ENCODE measurements around the gene LGALS9. TPM values are rescaled to one million over a fixed set of nuclear protein-coding genes. Genes with fewer than 3 reads are reported as not detected.

The LGALS9 gene
- total and polyA plus RNA-seq, 7 donors = 17.8 to 476 (median 33.2) TPM

DNA sequence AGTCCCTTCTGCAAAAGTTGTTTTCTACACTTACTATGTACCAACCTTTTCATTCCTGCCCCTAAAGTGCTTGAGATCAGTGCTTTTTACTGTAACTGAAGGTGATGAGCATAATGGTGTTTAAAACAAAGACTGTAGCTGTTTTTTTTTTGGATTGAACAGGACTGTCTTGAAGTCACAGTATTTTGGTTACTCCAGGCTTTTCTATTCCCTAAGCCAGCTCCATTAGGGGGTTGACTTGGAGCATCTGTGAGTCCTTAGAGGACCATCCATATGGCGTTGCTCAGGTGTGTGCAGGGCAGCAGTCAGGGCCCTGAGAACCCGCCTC is 29.0 kb upstream of the LGALS9 start:
- peaks cover 8 to 47% (median 19%) of the 10 kb centered on the region in 4 donors for H3K36me3 ChIP-seq
- WGBS, 2 donors = 54 to 76% methylated on average over 2 of the region's 2 CpGs
- H3K9me3 ChIP-seq = no peaks in the 10 kb centered on the region
- no peak for DNase-seq
- peaks cover 0 to 6% (median 2%) of the 10 kb centered on the region in 4 donors for H3K4me1 ChIP-seq
- H3K4me3 ChIP-seq = no peak overlapping the region
- no peaks in the 10 kb centered on the region for H3K27me3 ChIP-seq
- intact Hi-C loops (cut with DNase I) = loop anchor here (1.0 kb wide), 2 partner anchors 249 to 364 kb away; no protein-coding TSS in a partner anchor
- no peak overlapping the region for H3K27ac ChIP-seq
- no peak for TF ChIP-seq EP300 (IDR thresholded peaks at IDR 0.05)
- no peak for TF ChIP-seq POLR2A (IDR thresholded peaks at IDR 0.05)
- TF ChIP-seq POLR2AphosphoS5 (IDR thresholded peaks at IDR 0.05) = no peak

DNA sequence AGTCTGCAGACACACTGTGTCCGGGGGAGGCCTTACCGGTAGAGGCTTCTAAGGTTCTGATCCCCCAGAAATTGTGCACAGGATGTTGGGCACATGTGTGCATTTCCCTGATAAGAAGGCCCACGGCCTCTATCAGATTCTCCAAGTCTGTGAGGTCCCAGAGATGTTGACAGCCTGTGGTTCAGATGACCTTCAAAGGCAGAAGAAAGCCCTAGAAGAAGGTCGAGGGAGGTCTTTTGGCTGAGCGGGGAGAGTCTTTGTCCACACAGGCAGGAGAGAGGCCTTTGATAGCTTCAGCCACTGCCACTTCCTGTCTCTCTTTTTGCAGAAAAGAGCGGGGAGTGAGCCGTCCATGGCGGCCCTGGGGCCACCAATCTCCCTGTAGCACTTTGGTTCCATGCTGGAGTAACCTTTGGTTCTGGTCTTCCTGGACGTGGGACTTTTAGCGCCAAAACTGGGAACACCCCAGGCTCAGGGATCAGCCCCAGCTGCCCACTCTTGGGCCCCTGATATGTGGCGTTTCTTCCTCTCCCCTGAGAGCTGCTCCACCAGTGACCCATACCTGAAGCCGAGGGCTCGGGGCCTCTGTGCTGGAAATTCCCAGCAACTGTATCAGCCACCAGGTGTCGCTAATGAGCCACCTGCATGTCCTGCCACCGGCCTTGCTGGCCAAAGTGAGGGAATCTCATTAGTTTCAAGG is 28.1 kb upstream of the LGALS9 start:
- Histone ChIP-seq H3K36me3 (peaks cover 8 to 52% (median 19%) of the 10 kb centered on the region in 4 donors), H3K4me3 (no peak overlapping the region), H3K4me1 (peaks cover 0 to 5% (median 2%) of the 10 kb centered on the region in 4 donors), H3K27me3 (no peaks in the 10 kb centered on the region), H3K27ac (no peak overlapping the region), H3K9me3 (no peaks in the 10 kb centered on the region)
- WGBS, 2 donors = 46 to 49% methylated on average over 15 of the region's 15 CpGs
- peak; percentile 84 for DNase-seq
- TF ChIP-seq, protein P1, sequence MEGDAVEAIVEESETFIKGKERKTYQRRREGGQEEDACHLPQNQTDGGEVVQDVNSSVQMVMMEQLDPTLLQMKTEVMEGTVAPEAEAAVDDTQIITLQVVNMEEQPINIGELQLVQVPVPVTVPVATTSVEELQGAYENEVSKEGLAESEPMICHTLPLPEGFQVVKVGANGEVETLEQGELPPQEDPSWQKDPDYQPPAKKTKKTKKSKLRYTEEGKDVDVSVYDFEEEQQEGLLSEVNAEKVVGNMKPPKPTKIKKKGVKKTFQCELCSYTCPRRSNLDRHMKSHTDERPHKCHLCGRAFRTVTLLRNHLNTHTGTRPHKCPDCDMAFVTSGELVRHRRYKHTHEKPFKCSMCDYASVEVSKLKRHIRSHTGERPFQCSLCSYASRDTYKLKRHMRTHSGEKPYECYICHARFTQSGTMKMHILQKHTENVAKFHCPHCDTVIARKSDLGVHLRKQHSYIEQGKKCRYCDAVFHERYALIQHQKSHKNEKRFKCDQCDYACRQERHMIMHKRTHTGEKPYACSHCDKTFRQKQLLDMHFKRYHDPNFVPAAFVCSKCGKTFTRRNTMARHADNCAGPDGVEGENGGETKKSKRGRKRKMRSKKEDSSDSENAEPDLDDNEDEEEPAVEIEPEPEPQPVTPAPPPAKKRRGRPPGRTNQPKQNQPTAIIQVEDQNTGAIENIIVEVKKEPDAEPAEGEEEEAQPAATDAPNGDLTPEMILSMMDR (IDR thresholded peaks at IDR 0.05) = peak; percentile 74 to 96 (median 89)
- no peak for TF ChIP-seq POLR2AphosphoS5 (IDR thresholded peaks at IDR 0.05)
- intact Hi-C loops (cut with DNase I) = loop anchor here (1.0 kb wide), 1 partner anchor 48 kb away; no protein-coding TSS in a partner anchor

DNA sequence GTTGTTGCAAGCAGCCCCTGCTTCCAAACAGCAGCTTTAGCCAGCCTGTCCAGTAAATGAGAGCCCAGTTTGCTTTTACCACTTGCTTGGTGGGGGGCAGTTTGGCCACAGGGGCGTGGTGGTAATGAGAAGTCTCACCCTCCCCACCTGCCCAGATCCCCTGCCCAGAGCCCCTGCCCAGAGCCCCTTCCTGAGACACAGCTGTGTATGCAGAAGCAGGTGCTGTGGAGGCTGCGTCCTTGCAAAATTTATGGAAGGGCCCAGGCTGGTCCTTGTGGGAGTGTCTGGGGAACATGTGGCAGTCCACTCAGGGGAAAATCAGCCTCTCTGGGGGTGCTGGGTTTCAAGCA is 27.6 kb upstream of the LGALS9 start:
- DNase-seq = no peak
- peaks cover 8 to 53% (median 19%) of the 10 kb centered on the region in 4 donors for H3K36me3 ChIP-seq
- H3K27me3 ChIP-seq = no peaks in the 10 kb centered on the region
- H3K9me3 ChIP-seq = no peaks in the 10 kb centered on the region
- TF ChIP-seq, protein P1 (IDR thresholded peaks at IDR 0.05) = peak in 1 of 4 experiments; percentile 30
- no peak for TF ChIP-seq POLR2AphosphoS5 (IDR thresholded peaks at IDR 0.05)
- no peak overlapping the region for H3K27ac ChIP-seq
- WGBS, 2 donors = 45 to 76% methylated on average over 2 of the region's 2 CpGs
- no peak overlapping the region for H3K4me3 ChIP-seq
- intact Hi-C loops (cut with DNase I) = loop anchor here (1.0 kb wide), 1 partner anchor 48 kb away; no protein-coding TSS in a partner anchor
- H3K4me1 ChIP-seq = peaks cover 0 to 5% (median 2%) of the 10 kb centered on the region in 4 donors

DNA sequence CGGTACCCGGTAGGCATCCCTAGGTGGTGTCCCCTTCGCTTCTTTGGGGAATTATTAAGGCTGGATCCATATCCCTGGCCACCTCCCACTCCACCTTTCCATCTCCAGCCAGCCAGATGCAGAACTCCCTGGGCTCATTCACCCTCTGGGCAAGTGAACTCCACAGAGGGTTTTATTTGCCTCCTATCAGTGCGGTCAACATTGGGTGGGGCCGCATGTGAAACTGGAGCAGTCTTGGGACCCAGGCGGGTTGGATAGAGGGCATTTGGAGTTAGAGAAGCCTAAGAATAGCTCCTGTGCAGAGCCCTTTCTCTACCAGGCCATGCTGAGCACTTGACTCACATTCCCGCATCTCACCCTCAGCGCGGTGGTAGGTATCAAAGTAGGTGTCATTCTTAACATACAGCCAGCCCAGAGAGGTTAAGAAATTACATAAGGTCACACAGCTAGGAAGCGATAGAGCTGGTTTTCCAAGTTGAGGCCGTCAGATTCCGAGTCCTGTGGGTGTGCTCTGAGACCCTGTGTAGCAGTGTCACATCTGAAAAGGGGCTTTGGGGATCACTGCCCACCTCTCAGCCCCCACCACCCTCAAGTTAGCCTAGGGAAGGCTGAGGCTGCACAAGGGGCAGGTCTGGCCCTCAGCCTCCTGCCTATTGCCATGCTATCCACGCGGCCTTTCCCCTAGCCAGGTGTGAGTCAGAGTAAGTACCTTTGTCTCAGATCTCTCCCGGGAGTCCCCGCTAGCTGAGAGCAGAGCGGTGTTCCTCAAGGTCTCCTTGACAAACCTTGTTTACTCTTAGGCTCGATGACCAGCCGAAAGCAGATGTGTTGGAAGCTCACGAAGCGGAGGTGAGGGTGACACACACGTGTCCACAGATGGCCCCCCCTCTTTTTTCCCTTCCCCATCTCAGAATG is 26.9 kb upstream of the LGALS9 start:
- no peaks in the 10 kb centered on the region for H3K9me3 ChIP-seq
- WGBS, 2 donors = 36 to 87% methylated on average over 22 of the region's 22 CpGs
- H3K27ac ChIP-seq = no peak overlapping the region
- intact Hi-C loops (cut with DNase I) = loop anchor here (1.0 kb wide), 1 partner anchor 47 kb away; no protein-coding TSS in a partner anchor
- no peaks in the 10 kb centered on the region for H3K27me3 ChIP-seq
- H3K4me3 ChIP-seq = no peak overlapping the region
- H3K4me1 ChIP-seq = peaks cover 0 to 5% (median 2%) of the 10 kb centered on the region in 4 donors
- peaks cover 8 to 55% (median 23%) of the 10 kb centered on the region in 4 donors for H3K36me3 ChIP-seq
- DNase-seq = no peak
- TF ChIP-seq, protein P1 (IDR thresholded peaks at IDR 0.05) = no peak
- TF ChIP-seq EP300 (IDR thresholded peaks at IDR 0.05) (no peak), POLR2AphosphoS5 (IDR thresholded peaks at IDR 0.05) (no peak), POLR2A (IDR thresholded peaks at IDR 0.05) (no peak)

DNA sequence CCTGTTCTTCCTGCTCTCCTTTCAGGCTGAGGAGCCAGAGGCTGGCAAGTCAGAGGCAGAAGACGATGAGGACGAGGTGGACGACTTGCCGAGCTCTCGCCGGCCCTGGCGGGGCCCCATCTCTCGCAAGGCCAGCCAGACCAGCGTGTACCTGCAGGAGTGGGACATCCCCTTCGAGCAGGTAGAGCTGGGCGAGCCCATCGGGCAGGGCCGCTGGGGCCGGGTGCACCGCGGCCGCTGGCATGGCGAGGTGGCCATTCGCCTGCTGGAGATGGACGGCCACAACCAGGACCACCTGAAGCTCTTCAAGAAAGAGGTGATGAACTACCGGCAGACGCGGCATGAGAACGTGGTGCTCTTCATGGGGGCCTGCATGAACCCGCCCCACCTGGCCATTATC is 25.6 kb upstream of the LGALS9 start:
- intact Hi-C loops (cut with DNase I) = no loop called here

More for the DNA sequence above, 25.6 kb upstream of the LGALS9 start:
- DNase-seq = no peak
- TF ChIP-seq POLR2AphosphoS5 (IDR thresholded peaks at IDR 0.05) (no peak), POLR2A (IDR thresholded peaks at IDR 0.05) (no peak), EP300 (IDR thresholded peaks at IDR 0.05) (no peak)
- TF ChIP-seq, protein P1 (IDR thresholded peaks at IDR 0.05) = no peak
- peaks cover 8 to 68% (median 28%) of the 10 kb centered on the region in 4 donors for H3K36me3 ChIP-seq
- H3K27me3 ChIP-seq = no peaks in the 10 kb centered on the region
- WGBS, 2 donors = 96 to 97% methylated on average over 25 of the region's 25 CpGs
- no peak overlapping the region for H3K27ac ChIP-seq
- no peaks in the 10 kb centered on the region for H3K9me3 ChIP-seq
- H3K4me1 ChIP-seq = peaks cover 0 to 5% (median 2%) of the 10 kb centered on the region in 4 donors
- H3K4me3 ChIP-seq = no peak overlapping the region
